Activated naive CD4-positive, alpha-beta T cell treated with anti-CD3 and anti-CD28 coated beads for 36 hours (primary cell): ENCODE measurements around the gene GTF2F2. TPM values are rescaled to one million over a fixed set of nuclear protein-coding genes. Genes with fewer than 3 reads are reported as not detected.

Experiments used
- total RNA-seq, 2 experiments: library from RNA; stranded (reverse); gene quantifications; one replicate each; pipeline ENCODE4 v1.2.3, GENCODE V29; 2021

GTF2F2 gene
- total RNA-seq, 2 experiments from 2014 or later, result 21.3 to 22.4 TPM

Other genes with a start within 250 kb of the GTF2F2 start
- gene NUFIP1, start 131.0 kb upstream of the GTF2F2 start, total RNA-seq, result 1 to 10 TPM; 7.2 to 8.9 TPM
- gene GPALPP1, start 131.0 kb upstream of the GTF2F2 start, total RNA-seq, result 10 to 100 TPM; 25.0 to 26.9 TPM
- not detected for gene KCTD4, start 80.5 kb downstream of the GTF2F2 start, total RNA-seq
- gene TPT1, start 220.7 kb downstream of the GTF2F2 start, total RNA-seq, result 1,000 to 10,000 TPM; 3,331 to 3,631 TPM